GM20431 (cell line): ENCODE results near the gene FAM3D.

ENCODE experiments used
- in situ Hi-C: fragments of 300-500 bp; cut with MseI, MboI; formaldehyde crosslinking; loops from one replicate; pipeline ENCODE4 v1.15.0; 2020; ENCODE audit warnings: low sequenced_read_pairs; ENCODE audit not compliant: unreplicated experiment

Gene FAM3D

DNA sequence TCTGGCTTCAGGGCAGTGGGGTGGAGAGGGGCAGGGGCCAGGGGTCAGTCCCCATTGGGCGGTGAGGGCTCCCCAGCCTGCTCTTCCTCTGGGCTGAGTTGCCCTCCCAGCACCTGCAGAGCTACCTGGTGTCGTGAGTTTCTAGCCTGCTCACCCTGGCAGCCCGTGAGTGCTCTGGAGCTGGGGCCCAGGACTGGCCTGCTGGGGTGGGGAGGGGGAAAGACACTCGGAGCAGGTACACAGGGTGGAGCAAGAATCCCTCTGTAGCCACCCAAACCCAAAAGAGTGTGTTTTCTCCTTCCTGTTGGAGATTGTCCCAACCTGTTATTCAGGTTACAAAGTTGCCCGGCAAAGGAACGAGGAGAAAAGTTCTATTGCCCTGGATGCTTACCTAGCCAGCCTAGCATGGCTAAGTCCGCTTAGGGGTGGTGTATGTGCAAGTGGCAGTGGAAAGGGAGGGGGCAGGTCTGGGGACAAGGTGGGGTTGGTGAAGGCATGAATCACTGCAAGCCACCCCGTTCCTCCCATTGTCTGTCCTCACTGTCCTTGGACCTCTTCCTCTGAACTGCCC lies 8.9 kb downstream of the FAM3D start:
- in situ Hi-C loops = no loop called here

DNA sequence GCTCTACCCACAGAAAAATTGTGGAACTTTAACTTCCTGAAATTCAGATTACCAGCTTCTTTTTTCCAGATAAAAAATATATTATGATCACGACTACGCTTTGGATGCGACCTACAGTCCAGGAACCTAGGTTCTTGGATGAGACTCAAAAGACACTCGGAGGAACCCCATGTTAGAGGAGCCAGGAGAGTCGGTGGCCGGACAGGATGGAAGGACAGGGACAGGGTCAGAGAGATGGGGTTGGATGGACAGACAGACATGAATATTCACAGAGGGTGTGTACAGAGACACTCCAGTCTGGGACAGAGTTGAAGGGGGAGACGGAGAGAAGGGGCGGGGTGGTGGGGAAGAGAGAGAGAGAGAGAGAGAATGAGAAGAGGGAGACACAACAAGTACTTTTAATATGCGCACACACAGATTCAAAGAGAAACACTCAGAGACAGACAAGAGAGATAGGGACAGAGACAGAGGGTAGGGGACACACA lies 9.5 kb downstream of the FAM3D start:
- in situ Hi-C loops = no loop called here

DNA sequence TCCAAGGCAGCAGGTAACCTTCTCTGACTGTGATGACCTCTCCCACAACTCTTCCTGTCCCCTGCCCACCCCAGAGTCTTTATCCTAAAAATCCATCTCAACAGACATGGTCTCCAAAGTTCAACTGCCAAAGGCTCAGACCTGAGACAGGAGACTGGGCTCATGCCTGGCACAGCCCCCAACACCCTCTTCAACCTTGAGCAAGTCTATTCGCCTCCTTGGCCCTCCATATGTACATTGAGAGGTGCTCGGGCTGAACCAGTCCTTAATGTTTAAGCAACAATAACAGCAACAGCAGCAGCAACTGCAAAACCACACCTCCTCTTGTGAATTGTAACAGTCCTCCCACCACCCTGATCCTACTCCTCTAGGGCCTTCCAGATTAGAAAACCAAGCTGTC lies 9.9 kb downstream of the FAM3D start:
- in situ Hi-C loops = no loop called here

DNA sequence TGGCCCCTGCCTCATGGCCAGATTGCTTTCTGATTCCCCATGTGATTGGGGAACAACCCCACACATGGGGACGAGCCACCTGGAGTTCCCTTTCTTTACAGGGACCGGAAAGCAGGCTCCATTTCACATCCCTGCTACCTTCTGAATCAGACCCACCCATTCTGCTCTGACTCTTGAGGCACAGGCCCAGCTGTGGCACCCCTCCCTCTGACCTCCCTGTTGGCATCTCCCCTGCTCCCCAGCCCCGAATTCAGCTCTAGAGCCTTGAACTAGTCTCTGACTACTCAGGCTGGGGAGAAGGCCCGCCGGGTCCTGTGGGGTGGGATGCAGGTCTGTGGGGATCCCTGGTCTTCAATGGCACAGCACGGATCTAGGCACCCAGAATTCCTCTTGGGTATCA lies 12.1 kb downstream of the FAM3D start:
- in situ Hi-C loops = no loop called here

DNA sequence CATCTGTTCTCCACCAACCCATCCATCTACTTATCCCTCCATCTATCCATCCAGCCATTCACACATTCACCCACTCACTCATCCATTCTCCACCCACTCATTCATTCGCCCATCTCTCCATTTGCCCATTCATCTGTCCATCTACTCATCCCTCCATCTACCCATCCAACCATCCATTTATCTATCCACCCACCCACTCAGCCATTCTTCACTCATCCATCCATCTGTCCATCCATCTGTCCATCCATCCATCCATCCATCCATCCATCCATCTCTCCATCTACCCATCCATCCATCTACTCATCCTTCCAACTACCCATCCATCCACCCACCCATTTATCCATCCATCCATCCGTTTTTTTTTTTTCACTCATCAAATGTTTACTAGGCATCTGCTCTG lies 13.9 kb downstream of the FAM3D start:
- in situ Hi-C loops = no loop called here

DNA sequence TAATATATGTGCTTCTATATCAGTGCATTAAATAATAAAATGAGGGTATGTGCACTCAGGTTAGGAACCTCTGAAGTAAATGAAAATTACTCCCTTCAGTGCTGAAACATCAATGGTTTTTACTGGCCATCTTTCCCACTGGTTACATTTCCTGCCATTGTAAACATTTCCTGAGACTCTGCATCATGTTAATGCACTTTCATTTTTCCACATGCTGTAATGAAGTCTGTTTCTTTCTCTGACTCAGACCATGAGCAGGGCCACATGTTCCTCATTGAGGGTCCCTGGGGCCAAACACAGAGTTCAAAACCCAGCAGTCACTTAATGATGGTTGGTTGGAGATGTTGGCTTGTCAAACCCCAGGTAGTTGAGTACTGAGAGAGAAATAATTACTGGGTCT lies 15.3 kb downstream of the FAM3D start:
- in situ Hi-C loops = no loop called here

DNA sequence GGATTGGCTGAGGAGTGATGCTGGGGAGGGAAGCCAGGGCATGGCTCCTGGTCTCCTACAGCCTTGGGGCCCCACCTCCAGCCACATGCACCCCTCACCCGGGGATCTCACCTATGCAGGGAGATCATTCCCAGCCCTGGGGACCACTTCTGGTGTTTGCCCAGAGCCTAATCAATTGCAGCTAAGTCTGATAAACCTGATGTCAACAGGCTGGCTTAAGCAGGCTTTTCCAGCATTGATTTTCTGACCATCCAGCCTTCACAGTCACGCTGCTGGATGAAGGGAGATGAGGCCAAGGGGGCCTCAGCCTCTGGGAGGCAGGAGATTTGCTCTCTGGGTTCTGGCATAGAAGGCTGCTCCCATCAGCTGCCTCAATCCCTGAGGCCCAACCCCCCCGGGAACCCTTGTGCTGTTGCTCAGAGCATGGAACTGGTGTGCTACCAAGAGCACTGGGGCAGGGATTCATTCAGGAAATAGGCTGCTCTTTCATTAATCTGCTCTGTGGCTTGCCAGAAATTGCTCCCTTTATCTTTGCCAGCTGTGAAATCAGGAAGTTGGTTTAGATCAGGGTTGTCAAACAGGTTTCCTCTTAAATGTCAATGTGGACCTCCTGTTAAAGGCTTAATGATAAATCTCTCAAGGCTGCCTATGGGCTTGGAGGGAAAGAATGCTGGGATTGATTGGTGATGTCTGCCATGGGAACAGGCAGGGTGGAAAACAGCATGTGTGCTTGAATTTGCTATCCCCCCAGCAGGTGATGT lies 19.0 kb downstream of the FAM3D start:
- in situ Hi-C loops = loop anchor here (25.0 kb wide), 1 partner anchor 415 kb away; the partner anchor contains the start of gene CFAP20DC

DNA sequence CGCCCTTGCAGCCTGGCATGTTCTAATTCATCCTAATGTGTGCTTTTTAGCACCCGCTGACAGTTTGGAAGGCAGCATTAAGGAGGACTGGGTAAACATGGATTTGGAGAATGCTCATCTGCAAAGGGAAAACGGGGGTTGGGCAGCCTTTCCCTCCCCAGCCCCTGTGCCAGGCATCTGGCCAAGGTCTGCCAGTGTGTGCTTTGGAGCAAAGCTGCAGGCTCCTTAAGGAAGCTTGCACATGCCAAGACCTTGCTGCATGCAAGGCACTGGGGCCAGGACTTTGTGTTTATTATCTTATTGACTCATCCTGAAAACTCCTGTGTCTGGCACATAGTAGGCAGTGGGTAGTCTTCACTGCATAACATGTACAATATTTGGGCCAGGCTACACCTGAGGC lies 20.1 kb downstream of the FAM3D start:
- in situ Hi-C loops = loop anchor here (25.0 kb wide), 1 partner anchor 416 kb away; the partner anchor contains the start of gene CFAP20DC

DNA sequence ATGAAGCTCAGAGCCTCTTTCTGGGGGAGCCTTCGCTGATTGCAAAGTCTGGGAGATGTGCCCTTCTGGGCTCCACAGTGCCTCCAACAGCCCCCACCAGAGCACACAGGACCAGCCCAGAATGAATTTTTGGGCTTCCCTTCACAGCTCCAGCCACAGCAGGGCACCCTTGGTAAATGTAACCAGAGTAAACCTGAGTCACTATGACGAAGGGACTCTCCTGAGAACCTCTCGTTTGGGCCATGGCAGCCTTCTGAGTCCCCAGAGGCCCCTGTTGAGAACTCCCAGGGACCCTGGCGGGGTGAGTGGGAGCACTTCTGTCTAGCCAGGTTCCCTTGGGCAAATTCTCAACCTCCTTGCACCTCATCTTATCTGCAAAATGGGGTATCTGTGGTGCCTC lies 20.8 kb downstream of the FAM3D start:
- in situ Hi-C loops = loop anchor here (25.0 kb wide), 1 partner anchor 417 kb away; the partner anchor contains the start of gene CFAP20DC

DNA sequence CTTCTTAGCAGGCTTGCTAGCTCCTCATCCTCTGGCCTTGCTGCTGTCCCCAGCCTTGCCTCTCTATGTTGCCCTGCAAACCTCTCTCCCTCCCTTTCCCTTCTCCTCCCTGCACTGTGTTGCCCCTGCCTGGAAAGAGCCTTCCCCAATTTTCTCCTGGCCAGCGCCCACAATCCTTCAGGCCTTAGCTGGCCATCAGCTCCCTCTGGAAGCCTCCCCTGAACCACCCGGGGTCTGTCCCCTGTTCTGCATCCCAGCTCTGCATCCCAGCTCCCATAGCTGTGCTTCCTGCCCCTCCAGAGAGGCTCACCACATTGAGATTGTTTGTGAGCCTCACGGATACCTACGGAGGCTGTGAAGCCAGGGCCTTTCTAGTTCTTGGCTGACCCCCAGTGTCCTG lies 23.7 kb downstream of the FAM3D start:
- in situ Hi-C loops = loop anchor here (25.0 kb wide), 1 partner anchor 419 kb away; the partner anchor contains the start of gene CFAP20DC

DNA sequence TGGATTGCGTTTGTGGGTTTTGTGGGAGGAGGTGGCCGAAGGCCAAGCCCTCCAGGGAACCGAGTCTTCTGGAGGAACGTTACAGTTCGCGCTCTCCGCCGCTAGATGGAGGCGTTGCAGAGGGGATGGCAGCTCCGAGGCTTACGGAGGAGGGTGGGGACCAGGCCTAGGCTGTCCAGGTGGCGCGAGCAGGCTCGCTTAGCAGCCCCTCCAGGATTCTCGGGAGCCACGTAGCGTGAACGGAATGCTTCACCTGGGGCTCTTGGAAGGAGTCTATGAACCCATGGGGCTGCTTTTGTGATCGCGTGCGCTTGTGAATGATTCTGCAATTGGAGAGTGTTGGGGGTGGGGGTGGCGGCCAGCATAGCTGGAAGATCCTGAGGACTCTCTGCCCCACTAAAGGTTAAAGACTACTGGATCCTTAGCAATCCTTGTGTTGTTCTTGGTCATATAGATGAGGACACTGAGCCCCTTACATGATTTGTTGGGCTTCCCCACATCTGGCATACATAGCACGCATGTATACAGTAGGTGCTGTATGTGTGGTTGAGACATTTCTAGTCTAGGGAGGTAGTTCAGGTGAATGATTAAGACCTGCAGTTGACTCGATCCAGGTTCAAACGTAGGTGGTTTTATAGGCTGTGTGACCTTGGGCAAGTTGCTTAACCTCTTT lies 25.7 kb downstream of the FAM3D start:
- in situ Hi-C loops = loop anchor here (25.0 kb wide), 1 partner anchor 421 kb away; the partner anchor contains the start of gene CFAP20DC

DNA sequence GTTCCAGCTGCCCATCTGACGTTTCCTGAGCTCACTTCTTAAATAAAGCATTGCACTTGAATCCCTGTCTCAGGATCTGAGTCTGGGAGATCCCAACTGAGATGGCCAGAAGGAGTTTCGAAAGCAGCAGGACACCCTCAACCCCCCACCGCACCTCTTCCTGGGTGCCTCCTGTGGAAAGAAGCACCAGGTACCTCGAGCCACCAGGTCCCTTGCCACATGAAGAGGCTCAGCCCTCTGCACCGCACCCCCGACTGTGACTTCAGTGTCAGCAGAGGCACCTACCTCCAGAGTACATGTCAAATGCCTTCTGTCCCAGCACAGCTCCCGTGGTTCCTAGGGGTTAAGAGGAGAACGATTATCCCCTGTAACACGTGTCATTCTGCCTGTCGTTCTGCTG lies 26.7 kb downstream of the FAM3D start:
- in situ Hi-C loops = loop anchor here (25.0 kb wide), 1 partner anchor 422 kb away; the partner anchor contains the start of gene CFAP20DC

DNA sequence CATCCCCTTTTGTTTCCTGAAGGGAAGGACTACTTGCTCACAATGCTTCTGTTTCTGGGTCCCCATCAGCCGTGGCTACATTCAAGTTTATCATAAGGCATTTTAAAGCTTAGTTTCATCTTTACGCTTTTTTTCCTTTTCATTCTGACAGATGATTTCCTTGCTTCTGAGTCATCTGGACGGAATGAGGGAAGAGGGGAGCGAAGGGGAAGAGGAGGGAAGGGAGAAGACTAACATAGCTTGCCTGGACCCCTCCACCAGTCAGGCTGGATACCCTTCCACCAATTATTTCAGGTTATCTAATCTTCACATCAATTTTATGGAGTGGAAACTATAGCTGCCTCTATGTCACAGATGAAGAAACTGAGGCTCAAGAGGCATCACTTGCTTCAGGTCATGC lies 27.6 kb downstream of the FAM3D start:
- in situ Hi-C loops = loop anchor here (25.0 kb wide), 1 partner anchor 423 kb away; the partner anchor contains the start of gene CFAP20DC

DNA sequence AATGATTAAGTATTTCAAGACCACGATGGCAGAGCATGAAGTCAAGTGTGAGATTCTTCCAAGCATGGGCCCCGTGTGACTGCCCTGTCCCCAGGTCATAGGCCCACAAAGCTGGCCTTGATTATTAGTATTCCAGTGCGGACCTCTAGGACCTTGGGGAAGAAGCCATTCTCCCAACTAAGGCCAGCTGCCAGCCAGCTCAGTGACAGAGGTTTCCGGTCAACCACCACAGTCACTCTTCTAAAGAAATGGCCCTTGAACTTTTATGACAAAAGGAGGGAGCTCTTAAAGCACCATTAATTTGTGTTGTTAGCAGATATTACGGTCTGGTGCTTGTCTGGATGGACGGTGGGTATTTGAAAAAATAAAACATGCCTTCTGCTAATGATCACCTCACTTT lies 28.0 kb downstream of the FAM3D start:
- in situ Hi-C loops = loop anchor here (25.0 kb wide), 1 partner anchor 424 kb away; the partner anchor contains the start of gene CFAP20DC

DNA sequence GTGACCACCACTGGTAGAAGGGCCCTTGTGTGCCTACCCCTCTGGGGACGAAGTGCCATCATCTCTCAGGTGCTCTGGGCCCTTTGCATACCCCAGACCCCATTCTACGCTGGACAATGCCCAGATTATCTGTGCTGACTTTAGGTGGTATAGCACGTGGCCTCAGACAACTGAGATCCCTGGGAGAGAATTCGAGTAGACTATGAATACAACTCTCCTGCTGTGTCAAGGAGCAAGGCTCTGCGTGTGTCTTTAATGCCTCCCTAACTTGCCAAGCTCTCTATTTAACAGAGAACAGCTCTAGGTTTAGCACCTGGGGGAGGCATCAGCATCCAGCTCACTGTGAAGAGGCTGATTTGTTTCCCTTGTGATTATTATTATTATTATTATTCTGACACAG lies 29.1 kb downstream of the FAM3D start:
- in situ Hi-C loops = loop anchor here (25.0 kb wide), 1 partner anchor 425 kb away; the partner anchor contains the start of gene CFAP20DC

DNA sequence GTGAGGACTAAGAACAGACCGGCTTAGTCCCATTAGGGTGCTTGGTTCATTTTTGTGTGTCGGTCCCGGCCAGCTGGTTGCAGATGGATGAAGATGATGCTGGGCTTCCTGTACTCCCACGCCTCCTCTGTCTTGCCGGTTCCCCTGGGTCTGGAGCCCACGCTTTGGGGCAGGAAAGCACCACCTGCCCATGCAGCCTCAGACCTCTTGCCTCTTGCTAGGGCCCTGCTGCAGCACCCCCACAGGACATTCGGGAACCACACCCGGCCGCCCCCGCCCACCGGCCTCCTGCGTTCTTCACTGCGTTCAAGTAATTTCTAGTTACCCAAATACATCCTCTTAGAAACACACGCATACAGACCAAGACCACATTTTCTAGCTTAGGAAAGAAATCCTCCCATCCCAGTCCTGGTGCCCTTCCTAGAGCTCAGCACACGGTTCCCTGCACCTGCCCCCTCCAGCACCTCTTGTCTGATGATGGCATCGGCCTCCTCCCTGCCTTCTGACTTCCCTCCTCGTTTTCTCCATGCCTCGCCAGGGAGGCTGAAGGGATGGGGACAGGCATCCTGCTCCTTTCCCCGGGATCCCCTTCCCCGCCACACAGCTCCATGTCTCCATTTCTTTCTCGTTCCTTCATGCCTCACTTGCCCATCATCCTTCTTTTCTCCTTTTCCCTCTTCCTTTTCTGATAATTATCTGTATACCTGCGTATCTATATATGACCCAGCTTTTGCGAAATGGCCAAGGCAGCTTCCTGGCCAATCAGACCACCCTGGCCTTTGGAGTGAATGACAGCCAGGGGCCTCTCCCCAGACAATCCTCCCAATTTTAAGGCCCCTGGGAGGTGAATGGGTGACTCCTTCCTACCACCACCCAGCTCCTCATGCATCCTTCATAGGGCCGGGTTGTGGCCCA lies 30.9 kb downstream of the FAM3D start:
- in situ Hi-C loops = loop anchor here (25.0 kb wide), 1 partner anchor 427 kb away; the partner anchor contains the start of gene CFAP20DC

DNA sequence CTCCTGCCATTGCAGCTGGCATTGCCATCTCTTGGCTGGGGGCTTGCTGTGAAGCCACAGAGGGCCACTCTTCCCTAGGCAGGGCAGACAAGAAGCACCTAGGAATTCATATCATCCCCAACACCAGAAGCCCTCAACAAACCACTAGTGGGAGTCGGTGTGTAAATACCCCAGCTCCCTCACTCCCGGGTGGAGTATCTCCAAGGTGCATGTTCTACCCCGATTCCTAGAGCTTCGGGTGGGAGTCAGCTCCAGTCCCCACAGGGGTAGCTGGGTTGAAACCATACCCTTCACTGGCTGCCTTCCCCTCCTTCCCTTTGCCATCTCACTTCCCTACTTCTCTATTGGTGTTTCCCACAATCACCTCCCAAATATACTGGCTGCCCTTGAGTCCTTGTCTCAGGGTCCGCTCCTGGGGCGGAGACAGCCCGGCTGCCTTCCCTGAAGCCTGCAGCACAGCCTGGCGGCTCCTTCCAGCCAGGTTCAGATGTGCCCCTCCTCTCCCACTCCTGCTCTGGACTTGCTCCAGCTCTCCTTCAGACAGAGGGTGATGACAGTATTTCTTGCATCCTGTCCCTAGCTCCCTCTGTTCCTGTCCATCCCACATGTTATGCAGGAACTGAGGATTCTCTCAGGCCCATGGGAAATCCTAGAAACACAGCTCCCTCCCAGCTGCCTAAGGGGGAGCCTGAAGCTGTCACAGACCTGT lies 33.3 kb downstream of the FAM3D start:
- in situ Hi-C loops = loop anchor here (25.0 kb wide), 1 partner anchor 429 kb away; the partner anchor contains the start of gene CFAP20DC

DNA sequence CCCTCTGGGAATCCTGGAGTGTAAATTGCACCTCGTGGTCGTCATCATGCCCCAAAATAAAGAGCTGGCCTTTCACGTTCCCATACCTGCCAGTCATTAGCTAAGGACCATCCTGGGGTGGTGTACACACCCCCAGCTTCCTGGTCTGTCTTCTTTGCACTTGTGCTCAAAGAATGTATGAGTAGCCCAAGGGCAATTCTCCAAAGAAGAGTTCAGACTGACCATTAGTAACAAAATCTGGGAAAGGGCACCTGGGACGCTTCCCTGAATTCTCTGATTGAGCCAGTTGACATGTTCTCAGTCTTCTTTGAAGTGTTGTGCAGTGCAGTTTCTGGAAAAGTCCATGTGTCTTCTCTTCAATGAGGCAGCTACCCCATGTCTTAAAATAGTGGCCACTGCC lies 34.8 kb downstream of the FAM3D start:
- in situ Hi-C loops = loop anchor here (25.0 kb wide), 1 partner anchor 431 kb away; the partner anchor contains the start of gene CFAP20DC

DNA sequence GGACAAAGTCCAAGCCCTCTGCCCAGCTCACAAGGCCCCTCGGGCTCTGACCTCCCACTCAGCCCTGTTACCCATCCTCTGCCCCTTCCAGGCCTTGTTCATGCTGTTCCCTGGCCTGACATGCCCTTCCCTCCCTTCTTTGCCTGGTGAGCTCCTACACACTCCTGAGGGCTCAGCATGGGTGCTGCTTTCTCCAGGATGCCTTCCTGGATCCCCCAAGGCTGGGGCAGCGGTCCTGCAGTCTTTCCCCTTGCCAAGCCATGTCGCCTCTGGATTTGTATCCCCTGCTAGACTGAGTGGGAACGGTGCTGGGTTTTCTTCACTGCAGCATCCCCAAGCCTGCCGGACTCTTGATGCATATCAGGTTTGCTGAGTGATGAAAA lies 35.9 kb downstream of the FAM3D start:
- in situ Hi-C loops = loop anchor here (25.0 kb wide), 1 partner anchor 432 kb away; the partner anchor contains the start of gene CFAP20DC
